ENCODE measurements around the gene GNAQ. TPM values are rescaled to one million over a fixed set of nuclear protein-coding genes. Genes with fewer than 3 reads are reported as not detected.

Gene GNAQ
- total and polyA plus RNA-seq, 9 donors, result 22.0 to 72.2 (median 53.1) TPM

DNA sequence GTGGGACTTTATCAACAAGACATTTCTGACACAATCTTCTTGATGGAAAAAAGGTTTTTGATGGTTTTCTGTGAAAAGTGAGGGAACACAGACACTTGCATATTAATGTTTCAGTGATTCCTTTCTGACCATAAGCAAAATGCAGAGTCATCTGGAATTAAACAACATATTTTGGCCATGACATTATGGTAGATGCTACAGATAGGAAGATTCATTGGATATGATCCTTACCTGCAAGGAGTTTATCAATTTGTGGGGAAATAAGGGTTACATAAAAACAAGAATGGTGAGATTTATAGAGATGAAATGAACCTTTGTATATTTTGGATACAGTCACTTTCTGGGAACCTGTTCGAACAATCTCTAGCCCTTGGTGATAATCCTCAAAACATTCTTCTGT, 228.2 kb downstream of the GNAQ start:
- H3K4me3 ChIP-seq, result no peak overlapping the region
- TF ChIP-seq, protein P1, sequence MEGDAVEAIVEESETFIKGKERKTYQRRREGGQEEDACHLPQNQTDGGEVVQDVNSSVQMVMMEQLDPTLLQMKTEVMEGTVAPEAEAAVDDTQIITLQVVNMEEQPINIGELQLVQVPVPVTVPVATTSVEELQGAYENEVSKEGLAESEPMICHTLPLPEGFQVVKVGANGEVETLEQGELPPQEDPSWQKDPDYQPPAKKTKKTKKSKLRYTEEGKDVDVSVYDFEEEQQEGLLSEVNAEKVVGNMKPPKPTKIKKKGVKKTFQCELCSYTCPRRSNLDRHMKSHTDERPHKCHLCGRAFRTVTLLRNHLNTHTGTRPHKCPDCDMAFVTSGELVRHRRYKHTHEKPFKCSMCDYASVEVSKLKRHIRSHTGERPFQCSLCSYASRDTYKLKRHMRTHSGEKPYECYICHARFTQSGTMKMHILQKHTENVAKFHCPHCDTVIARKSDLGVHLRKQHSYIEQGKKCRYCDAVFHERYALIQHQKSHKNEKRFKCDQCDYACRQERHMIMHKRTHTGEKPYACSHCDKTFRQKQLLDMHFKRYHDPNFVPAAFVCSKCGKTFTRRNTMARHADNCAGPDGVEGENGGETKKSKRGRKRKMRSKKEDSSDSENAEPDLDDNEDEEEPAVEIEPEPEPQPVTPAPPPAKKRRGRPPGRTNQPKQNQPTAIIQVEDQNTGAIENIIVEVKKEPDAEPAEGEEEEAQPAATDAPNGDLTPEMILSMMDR (IDR thresholded peaks at IDR 0.05), result no peak
- TF ChIP-seq POLR2A (IDR thresholded peaks at IDR 0.05) (no peak), EP300 (IDR thresholded peaks at IDR 0.05) (no peak)
- WGBS, 3 donors, result 84 to 91% (median 85%) methylated on average over 1 of the region's 1 CpG
- no peaks in the 10 kb centered on the region for H3K36me3 ChIP-seq
- peaks cover 3% of the 10 kb centered on the region for H3K4me1 ChIP-seq (ENCODE audit: insufficient read depth)
- no peaks in the 10 kb centered on the region for H3K9me3 ChIP-seq
- H3K27ac ChIP-seq, result no peak overlapping the region
- no peak for DNase-seq
- H3K27me3 ChIP-seq, result no peaks in the 10 kb centered on the region
- intact Hi-C loops (cut with DNase I), result no loop called here

DNA sequence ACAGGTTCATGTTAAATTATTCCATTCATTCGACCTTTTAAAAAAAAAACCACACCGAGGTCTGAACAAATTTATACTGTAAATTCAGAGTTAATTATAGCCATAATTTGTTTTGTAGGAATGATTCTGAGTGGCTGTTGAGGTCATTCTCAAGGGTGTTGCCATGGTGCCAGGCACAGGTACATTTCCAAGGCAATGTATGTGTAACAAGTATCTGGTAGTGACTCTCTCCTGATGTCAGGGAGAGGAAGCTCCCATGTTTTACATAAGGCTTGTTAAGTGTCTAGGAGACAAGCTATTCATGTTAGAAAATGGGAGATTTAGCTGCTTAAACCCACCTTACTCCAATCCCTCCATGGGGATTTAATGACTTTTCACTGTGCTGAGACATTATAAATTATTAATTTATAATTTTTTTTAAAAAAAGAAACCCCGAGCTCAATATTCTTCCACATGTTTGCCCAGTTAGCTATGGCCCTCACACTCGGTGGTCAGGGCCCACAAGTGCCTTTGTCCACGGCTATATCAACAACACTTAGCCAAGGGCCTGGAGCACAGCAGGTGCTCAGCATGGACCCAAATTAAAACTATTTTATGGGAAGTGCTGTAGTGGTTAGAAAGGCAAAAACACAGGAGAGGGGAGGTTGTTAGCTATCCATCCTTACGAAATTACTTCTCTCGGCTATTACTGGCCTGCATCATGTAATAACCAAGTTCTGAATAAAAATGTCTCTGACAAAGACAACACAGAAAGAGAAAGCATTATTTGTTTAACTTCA, 228.9 kb downstream of the GNAQ start:
- Histone ChIP-seq H3K27ac (no peak overlapping the region), H3K36me3 (no peaks in the 10 kb centered on the region), H3K9me3 (no peaks in the 10 kb centered on the region), H3K27me3 (no peaks in the 10 kb centered on the region), H3K4me3 (no peak overlapping the region), H3K4me1 (ENCODE audit: insufficient read depth) (peaks cover 1% of the 10 kb centered on the region)
- WGBS, 3 donors, result 88 to 95% (median 90%) methylated on average over 7 of the region's 7 CpGs
- TF ChIP-seq EP300 (IDR thresholded peaks at IDR 0.05) (no peak), POLR2A (IDR thresholded peaks at IDR 0.05) (no peak)
- TF ChIP-seq, protein P1 (IDR thresholded peaks at IDR 0.05), result no peak
- intact Hi-C loops (cut with DNase I), result no loop called here
- no peak for DNase-seq

DNA sequence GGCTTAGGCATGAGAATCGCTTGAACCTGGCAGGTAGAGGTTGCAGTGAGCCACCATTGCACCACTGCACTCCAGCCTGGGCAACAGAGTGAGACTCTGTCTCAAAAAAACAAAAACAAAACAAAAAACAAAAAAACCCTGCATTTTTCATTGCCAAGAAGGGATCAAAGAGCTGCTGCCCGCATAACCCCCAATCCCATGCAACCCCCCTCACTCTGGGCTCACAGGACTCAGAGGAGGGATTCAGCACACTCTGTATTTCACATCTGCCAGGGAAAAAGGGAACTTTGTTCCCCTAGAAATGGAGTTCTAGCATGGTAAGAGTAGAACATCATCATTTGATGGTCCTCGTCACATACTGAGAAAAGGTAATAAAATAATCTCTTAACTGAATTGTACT, 229.5 kb downstream of the GNAQ start:
- TF ChIP-seq, protein P1 (IDR thresholded peaks at IDR 0.05), result no peak
- TF ChIP-seq EP300 (IDR thresholded peaks at IDR 0.05) (no peak), POLR2A (IDR thresholded peaks at IDR 0.05) (no peak)
- H3K4me3 ChIP-seq, result no peak overlapping the region
- no peaks in the 10 kb centered on the region for H3K27me3 ChIP-seq
- intact Hi-C loops (cut with DNase I), result no loop called here
- H3K9me3 ChIP-seq, result no peaks in the 10 kb centered on the region
- WGBS, 3 donors, result 95 to 97% (median 97%) methylated on average over 3 of the region's 3 CpGs
- H3K27ac ChIP-seq, result no peak overlapping the region
- H3K36me3 ChIP-seq, result no peaks in the 10 kb centered on the region
- H3K4me1 ChIP-seq (ENCODE audit: insufficient read depth), result no peaks in the 10 kb centered on the region
- no peak for DNase-seq

DNA sequence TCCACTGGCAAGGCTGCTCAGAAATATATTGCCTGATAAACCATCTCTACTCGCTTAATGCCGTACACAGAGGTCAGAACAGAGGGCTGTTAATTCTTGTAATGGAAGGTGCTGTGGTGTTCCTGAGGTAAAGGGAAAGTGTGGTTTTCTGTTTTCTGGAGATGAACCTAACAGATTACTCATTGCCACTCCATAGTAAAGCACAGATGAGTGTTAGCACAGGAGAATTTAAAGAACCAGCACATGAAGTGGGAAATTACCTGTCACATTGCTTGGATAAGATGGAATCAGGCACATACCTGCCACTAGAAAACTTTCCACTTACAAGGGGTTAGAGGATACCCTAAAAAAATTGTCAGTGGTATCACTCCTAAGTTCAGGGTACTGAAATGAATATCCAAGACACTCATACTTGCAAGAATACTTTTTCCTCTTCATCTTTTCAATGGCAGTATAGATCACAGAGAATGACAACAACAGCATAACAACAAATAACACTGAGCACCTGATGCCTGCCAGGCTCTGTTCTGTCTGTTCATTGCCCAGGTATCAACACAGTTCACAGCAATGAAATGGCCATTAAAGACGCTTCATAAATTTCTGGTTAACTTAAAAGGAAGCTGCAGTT, 230.6 kb downstream of the GNAQ start:
- Histone ChIP-seq H3K36me3 (no peaks in the 10 kb centered on the region), H3K27me3 (no peaks in the 10 kb centered on the region), H3K9me3 (no peaks in the 10 kb centered on the region), H3K4me1 (ENCODE audit: insufficient read depth) (no peaks in the 10 kb centered on the region), H3K27ac (no peak overlapping the region), H3K4me3 (no peak overlapping the region)
- no peak for DNase-seq
- no peak for TF ChIP-seq EP300 (IDR thresholded peaks at IDR 0.05)
- TF ChIP-seq POLR2A (IDR thresholded peaks at IDR 0.05), result no peak
- TF ChIP-seq, protein P1 (IDR thresholded peaks at IDR 0.05), result no peak
- intact Hi-C loops (cut with DNase I), result no loop called here
- WGBS, 3 donors, result 96 to 99% (median 97%) methylated on average over 3 of the region's 3 CpGs
